Measurements from ENCODE around the gene GLYR1.

Gene GLYR1

DNA sequence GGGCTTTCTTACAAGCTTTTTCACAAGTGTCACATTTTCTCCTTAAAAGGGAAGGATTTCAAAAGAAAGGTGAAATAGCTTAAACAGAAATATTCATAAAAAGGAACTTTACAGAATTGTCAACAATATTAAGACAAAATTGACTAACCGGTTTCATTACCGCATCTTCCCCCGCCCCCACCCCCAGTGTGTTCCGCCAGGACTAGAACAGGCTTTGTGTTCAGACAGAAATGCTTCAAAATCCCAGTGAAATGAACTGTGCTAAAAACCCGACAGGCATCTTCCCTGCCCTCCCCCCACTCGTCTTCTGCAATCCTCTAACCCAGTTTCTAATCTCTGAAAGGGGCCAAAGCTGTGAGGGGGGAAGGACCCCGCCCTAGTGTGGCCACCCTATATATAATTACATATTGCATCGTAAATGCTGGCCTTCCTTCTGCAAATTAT is 43.7 kb downstream of the GLYR1 start:
- DNase-seq = no peak

DNA sequence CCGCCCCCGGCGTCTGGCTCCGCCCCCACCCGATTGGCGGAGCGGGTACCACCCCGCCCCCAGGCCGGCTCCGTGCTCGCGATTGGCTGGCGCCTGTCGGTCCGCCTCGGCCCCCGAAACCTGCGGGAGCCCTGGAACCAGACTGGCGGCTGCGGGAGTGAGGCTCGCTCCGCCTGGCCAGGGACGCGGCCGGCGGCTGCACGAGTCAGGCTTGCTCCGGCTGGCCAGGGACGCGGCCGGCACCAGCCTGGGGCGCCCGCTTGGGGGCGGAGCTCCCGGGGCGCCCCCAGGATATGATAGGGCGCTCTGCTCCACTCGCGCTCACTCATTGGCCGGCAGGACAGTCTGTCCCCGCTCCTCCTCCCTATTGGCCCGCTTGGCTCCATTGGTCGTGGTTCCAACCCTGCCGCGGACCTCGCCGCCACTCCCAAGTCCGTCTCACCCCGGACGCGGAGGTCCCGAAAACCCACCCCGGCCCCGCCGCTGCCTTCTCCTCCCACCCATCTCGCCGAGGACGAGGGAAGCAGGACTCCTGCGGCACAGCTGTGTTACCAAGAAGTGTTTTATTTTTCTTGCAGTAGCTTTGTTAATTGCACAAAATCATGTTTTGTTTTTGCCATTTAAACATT is 44.3 kb downstream of the GLYR1 start:
- peak; percentile 76 for DNase-seq

DNA sequence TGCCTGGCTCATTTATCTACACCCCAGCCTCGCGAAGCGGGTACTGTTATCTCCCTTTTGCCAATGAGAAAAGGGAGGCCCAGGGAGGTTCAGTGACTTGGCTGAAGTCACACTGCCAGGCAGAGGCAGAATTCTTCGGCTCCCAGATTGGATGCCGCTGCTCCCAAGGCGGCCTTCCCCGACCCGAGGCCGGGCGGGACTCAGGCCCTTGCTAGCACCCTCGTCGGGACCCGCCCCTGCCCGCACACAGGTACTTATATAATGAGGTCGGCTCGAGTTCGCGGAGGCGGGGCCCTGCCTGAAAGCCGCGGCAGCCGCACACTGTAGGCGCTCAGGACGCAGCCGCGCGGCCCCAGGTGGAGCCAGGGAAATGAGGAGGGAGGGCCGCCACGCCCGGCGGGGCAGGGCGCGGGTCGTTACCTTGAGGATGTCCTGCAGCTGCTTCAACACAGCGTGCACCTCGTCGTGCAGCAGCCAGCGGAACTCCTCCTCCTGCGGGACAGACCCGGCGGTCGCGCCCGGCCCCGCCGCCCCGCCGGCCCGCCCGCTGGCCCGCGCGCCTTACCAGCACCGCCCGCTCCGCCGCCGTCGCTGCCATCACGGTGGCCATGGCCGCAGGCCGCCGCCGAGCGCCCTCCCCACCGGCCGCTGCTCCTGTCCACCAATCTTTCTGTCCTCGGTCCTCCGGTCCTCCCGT is 45.0 kb downstream of the GLYR1 start, which contains the start of gene ROGDI:
TSS of gene ROGDI (minus strand) at position 672 of the 697 bp plus-strand sequence. CDS start at position 610, 62 bp downstream.
- DNase-seq = peak; percentile 13

DNA sequence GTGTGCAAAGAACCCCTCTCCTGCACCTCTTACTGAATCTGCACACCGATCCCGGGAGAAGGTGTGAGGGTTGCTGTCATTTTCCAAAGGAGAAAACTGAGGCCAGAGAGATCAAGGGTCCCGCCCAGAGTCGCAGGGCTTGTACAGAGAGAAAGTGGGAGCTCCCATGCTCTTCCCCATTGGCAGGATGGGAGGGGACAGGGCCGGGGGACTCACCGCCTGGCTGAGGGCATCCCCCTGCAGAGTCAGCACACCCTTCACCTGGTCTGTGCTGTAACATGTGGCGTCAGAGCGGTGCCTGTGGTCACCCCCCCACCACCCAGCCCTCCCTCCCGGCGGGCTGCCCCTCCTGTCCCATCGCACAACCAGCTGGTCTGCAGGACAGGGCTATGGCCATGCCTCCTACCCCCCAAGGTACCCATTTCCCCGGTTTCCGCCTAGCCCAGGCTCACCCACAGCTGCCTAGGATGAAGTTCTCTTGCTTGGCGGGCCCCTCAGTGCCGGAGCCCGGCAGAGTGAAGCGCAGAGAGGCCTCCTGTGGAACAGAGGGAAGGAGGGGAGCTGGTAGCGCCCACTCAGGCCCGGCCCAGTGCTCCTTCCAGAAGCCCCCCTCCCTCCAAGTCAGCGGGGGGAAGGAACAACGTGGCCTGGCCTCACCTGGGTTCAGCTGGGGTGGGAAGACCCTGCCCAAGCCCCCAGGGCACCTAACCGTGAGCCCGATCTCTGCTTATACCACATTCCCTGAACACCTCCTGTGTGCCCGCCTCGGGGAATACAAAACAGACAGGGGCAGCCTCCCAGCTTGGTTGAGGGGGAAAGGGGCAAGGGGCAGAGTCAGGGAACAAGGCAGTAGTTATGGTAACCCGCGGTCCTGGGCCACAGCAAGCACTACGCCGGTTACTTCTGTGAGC is 45.8 kb downstream of the GLYR1 start:
- no peak for DNase-seq

DNA sequence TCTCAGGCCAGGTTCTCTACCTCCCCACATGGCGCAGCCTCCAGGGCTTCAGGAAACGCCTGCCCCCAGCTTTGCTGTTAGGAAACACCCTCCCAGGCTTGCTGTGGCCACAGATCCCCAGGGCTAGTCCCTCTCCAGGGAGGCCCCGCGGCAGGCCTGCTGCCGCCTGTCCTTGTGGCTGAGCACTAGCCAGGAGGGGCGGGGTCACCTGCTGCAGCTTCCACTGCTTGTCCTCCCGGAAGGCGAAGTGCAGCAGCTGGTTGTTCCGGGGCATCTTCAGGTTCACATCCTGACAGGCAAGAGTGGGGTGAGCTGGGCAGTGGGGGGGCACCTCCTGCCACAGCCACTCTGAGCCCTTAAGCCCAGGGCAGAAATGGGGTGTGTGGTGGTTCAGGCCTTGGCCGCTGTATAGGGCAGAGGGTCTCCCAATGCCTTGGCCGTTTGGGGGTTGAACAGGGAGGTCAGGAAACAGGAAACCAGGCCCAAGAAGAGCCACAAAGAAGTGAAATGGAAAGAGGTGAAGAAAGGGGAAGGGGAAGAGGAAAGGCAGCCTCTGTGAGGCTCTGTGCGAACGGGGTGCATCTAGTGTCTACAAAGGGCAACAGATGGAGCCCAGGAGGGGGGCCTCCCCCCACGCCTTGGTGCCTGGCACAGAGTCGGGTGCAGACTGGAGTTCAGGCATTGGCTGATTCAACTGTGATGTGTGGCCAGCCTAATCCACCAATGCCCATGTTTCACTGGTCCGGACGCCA is 46.6 kb downstream of the GLYR1 start:
- peak; percentile 33 for DNase-seq

DNA sequence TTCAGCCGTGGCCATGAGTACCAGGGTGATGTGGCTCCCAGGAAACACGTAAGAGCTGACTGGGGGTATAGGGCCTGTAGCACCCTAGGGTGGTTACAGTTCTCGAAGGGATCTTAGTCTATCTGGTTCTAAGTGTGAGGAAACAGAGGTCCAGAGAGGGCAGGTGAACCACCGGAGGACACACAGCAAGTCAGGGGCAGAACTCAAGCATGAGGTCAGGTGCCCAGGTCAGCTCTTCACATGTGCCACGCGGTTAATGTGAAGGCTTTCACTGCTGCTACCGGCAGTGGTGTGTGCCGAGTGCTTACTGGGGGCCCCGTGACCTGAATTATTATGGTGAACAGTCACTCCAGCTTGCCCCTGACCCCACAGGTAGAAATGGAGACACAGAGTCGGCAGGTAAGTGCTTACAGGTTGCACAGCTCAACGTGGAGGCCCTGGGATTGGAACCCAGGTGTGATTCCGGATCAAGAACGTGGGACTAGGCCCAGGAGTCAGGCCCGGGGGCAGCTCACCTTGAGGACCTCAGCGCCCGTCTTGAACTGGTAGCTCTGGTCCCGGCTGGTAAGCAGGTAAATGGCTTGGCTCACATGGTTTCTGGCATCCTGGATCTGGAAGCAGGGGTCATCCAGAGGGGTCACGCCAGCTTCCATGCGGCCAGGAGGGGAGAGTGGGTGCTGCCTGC is 47.8 kb downstream of the GLYR1 start:
- DNase-seq = no peak

DNA sequence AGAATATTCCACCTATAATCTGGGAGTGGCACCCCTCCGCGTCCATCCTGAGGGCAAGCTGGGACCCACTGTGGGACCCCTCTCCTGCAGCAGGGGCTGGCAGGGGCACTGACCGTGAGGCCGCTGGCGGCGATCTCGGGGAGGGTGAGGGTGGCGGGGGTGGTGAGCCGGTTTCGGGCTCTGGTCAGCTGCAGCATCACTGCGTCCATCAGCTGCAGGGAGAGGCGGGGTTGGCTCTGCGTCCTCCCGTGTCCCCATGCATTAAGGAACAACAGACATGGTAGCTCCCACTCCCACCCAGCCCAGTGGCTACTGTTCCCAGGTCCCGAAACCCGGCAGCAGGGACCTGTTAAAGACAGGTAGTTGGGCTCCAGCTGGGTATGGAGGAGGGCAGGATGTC is 48.6 kb downstream of the GLYR1 start:
- no peak for DNase-seq

DNA sequence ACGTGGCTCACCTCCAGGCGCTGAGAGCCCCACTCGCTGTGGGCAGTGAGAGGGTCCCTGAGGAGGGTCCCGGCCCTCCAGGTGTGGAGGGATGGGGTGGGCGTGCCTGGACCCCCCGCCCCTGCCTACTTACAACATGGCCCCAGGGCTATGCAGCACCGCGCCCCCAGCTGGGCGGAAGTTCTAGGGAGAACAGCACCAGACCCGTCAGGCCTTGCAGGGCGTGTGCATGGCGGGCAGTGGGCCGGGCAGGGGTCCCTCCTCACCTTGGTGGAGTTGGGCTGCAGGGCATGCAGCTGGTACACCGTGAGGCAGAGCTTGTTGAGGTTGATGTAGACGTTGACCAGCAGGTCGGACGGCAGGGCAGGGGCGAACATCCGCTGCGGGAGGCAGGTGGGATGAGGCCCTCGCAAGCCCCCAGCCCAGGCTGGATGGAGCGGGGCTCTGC is 49.3 kb downstream of the GLYR1 start:
- DNase-seq = no peak

DNA sequence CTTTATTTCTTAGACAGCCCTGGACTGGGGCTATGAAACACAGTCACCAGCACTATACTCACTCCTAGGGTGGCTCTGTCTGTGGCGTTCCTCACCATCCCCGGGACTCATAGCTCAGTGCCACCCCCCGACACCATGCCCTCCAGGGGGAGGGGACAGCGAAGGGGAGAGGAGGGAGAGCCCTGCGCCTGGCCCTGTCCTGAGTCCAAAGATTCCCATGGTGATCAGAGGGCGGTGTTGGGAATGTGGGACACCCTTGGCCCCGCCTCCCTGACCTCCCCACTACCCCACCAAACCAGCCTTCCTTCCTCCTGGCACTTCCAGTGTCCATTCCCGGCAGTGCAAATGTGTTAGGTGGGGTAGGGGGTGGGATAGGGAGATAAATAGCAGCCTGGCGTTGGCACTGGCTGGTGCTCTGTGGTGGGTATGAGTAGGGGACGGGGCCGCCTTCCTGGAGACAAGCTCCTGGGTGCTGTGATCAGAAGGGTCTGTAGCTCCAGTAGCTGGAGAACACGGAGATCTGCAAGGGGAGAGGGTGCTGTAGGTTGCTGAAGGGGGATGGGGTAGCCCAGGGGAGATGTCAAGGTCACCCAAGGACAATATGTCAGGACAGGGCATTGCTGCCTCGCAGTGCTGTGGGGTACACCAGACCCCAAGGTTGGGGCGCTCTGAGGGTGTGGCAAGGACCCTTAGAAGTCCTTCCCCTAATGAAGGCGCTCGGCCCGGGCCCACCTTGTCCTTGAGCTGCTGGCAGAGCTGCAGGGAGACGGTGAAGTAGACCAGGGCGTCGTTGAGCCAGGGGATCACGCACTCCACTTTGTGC is 49.9 kb downstream of the GLYR1 start:
- no peak for DNase-seq

DNA sequence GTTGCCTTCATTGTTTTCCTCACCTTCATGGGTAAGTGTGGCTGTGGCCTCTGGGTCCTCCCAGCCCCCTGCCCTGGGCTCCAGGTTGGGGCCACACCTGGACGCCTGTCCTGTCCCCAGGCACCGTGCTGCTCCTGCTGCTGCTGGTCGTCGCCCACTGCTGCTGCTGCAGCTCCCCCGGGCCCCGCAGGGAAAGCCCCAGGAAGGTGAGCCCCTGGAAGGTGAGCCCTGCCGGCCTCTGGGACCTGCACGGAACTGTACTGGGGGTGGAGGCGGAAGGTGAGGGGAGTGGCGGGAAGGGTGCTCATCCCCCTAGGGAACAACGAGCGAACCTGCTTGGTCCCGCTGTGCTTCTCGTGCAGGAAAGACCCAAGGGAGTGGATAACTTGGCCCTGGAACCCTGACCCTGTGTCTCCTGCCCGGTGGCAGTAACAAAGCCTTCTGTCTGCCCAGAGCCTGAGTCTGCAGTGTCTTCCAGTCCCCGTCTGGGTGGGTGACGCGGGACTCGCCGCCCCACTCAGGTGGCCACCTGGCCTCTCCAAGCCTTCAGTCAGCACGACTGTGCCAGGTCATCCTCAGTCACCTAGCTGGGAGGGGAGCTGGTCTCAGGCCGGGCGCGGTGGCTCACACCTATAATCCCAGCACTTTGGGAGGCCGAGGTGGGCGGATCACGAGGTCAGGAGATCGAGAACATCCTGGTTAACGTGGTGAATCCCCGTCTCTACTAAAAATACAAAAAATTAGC is 51.1 kb downstream of the GLYR1 start:
- DNase-seq = no peak

DNA sequence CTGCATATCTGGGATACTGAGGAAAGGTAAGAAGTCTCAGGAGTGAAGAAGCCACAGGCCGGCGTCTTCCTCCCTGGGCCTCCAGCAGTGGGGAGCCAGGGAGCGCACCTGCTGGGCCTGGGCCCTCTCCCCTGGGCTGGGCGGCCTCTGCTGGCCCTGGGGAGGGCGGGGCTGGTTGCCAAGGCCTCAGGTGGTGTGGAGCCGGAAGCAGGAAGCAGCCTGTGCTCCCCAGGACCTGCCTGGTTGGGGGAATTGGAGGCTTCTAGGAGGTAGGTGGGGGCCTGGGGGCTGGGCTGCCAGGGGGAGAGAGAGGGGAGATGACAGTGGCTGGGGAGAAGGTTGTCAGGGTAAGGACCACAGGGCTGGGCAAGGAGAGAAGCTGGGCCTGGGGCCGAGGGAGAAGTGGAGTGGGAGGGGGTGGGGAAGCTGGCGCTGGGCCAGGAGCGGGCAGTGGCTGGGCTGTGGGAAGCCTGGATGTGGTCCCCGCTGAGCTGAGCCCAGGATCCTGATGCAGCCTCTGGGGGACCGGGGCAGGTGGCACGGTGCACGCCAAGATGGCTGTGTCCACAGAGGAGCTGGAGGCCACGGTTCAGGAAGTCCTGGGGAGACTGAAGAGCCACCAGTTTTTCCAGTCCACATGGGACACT is 51.8 kb downstream of the GLYR1 start, which contains the start of gene SMIM22:
TSS of gene SMIM22 (plus strand) at position 189 of the 647 bp plus-strand sequence. CDS start at position 555, 366 bp downstream.
- no peak for DNase-seq

DNA sequence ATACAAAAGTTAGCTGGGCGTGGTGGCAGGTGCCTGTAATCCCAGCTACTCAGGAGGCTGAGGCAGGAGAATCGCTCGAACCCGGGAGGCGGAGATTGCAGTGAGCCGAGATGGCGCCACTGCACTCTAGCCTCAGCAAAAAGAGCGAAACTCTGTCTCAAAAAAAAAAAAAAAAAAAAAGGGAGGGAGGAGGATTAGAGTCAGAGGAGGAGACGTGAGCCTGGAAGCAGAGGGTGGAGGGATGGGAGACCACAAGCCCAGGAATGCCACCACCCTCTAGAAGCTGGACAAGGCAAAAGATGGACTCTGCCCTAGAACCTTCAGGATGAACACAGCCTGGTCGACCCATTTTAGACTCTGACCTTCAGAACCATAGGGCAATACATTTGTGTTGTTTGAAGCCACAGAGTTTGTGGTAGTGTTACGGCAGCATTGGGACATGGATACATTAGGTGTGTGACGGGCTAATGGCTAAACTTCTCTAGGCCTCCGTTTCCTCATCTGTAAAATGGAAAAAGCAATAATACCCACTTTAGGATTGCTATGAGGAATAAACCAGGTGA is 54.1 kb downstream of the GLYR1 start:
- no peak for DNase-seq

DNA sequence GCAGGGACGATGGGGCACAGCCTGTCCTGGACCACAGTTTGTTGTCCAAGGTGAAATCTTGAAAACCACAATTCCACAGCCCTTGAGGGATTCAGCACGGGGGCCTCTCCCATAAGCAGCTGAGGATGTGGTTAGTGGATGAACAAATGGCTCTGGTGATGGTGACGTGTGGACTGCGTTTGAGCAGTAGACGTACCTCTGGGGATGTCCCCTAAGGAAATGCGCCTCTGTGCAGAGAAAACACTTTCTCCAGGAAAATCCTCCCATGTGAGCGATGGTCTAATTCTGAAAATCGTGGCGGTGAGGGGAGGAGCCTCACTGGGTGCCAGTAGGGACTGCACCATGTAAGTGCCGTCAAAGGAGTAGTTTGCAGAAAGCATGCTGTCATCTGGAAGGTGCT is 56.2 kb downstream of the GLYR1 start:
- no peak for DNase-seq

DNA sequence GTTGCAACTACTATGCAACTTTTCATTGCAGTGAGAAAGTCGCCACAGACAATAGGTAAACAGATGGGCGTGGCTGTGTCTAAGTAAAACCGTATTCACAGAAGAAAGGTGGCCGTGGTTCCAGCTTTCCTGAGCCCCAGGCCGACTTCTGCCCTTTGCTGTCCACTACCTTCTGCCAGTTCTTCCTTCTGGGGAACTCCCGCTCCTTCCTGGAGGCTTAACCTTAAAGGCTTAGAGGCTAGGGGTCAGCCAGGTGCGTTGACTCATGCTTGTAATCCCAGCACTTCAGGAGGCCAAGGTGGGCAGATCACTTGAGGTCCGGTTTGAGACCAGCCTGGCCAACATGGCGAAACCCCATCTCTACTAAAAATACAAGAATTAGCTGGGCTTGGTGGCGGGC is 56.8 kb downstream of the GLYR1 start:
- DNase-seq = no peak

DNA sequence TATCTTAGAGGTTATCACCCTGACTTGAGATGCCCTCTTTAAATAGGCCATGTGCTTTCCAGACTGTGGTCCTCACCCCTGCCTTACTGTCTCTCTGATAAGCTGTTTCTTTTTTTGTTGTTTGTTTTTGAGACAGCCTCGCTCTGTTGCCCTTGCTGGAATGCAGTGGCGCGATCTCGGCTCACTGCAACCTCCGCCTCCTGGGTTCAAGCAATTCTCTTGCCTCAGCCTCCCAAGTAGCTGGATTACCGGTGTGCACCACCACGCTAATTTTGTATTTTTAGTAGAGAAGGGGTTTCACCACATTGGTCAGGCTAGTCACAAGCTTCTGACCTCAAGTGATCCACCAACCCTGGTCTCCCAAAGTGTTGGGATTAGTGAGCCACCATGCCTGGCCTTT is 58.2 kb downstream of the GLYR1 start:
- no peak for DNase-seq

DNA sequence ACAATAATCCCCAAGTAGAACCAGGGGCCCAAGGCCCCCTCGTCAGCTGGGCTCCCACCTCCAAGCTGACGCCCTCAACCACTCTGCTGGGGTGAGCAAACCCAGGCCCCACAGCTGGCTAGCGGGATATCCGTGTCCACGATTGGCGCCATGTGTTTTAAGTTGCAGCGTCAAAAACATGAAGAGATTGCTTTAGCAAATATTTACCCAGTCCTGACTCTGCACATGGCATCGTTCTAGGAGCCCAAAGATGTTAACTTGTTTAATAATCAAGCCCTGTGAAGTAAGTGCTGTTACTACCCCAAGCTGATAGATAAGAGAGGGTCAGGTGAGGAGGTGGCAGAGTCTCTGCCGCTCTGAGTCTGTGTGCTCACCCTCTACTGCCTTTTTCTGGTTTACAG is 58.6 kb downstream of the GLYR1 start:
- no peak for DNase-seq

DNA sequence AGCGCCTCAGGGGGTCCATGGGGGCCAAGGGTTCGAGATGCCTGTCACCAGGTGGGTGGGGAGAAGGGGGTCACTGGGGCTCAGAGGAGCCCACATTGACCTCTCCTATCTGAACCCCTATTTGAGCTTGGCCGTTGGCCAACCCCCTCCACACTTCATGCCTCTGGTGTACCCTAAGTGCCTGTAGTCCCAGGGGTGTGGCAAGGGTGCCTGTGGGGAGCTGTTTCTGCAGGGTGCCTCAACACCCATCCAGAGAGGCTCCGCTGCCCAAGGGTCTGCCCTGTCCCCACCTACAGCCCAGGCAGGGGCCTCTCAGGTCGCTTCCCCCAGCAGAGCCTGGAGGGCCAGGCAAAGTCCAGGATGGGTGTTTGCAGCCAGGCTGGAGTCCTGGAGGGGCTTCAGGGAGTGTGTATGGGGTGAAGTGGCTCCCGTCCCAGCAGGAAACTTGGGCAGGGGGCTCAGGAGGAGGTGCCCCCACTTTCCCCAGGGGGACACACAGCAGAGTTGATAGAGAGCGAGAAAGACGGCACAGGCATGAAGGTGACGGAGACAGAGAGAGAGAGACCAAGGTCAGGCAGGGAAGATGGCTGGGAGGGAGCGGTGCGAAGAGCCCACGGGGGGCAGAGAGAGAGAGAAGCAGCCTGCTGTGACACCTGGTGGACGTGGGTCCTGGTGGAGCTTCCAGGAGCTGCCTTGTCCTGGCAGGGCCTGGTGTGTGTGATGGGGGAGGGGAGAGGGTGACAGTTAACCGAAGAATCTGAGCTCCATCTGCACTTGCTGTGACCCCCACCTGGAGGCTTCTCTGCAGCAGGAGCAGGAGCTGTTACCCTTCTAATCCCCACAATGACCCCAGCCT is 59.2 kb downstream of the GLYR1 start, which contains the start of gene SEPTIN12:
TSS of gene SEPTIN12 (minus strand) at position 719 of the 856 bp plus-strand sequence. CDS start at position 19, 700 bp downstream.
- no peak for DNase-seq

DNA sequence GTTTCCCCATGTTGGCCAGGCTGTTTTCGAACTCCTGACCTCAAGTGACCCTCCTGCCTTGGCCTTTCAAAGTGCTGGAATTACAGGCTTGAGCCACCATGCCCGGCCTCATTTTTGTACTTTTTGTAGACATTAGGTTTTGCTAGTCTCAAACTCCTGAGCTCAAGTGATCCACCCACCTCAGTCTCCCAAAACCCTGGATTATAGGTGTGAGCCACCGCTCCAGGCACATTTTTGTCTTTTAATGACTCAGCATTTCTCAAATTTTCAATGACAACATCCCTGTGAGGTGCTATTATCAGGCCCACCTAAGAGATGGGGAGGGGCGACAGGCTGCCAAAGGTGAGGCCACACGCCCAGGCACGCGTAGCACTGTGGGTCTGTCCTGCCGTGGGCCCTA is 60.0 kb downstream of the GLYR1 start:
- DNase-seq = no peak
